GM12878 (cell line): ENCODE measurements around the gene NAALADL2. TPM values are rescaled to one million over a fixed set of nuclear protein-coding genes. Genes with fewer than 3 reads are reported as not detected.

Experiments used
- ATAC-seq: fragments of 200-7000 bp; cut with Tn5 transposase; 3 replicates; pipeline ENCODE4 v1.9.1; 2020; ENCODE audit warnings: mild to moderate bottlenecking, moderate library complexity
- BruUV-seq: library from RNA; stranded (reverse); fragments of 400-500 nt; replicated peaks from 2 replicates; lab custom pipeline; 2021; lab: Mats Ljungman, UMichigan
- CTCF ChIA-PET: fragments of 300-600 bp; sonication (Branson Sonifier 250); formaldehyde crosslinking; extraction: SDS; loops from one replicate; lab custom pipeline; 2021; ENCODE audit warnings: inconsistent platforms; lab: Yijun Ruan, JAX
- POLR2A ChIA-PET: fragments of 350-600 bp; formaldehyde crosslinking; extraction: SDS; loops from one replicate; lab custom pipeline; 2021; ENCODE audit warnings: inconsistent platforms; lab: Charles Lee
- RAD21 ChIA-PET: fragments of 300-600 bp; sonication (Branson Sonifier 250); formaldehyde crosslinking; loops from one replicate; lab custom pipeline; 2023; ENCODE audit warnings: antibody characterized with exemption; ENCODE audit not compliant: unreplicated experiment; lab: Charles Lee
- SMC1A ChIA-PET: fragments of 300-600 bp; sonication (Branson Sonifier 250); formaldehyde crosslinking; loops from one replicate; lab custom pipeline; 2023; ENCODE audit not compliant: unreplicated experiment, uncharacterized antibody; lab: Charles Lee
- DNase-seq: peaks from one replicate; pipeline ENCODE4 v3.0.0-alpha.2; 2011; ENCODE audit warnings: low read depth, low spot score
- FAIRE-seq: peaks from 3 replicates; lab custom pipeline; 2011; peaks lifted over from hg19 to GRCh38; lab: Jason Lieb, UNC
- H2AFZ ChIP-seq: 2 replicates; pipeline ENCODE4 v1.6.0; 2011; ENCODE audit warnings: low read depth, low read length, control low read depth; ENCODE audit not compliant: control insufficient read depth
- H3K27ac ChIP-seq: 2 replicates; pipeline ENCODE4 v1.5.1; 2011; ENCODE audit warnings: control low read depth; ENCODE audit not compliant: control insufficient read depth, insufficient read depth
- H3K27me3 ChIP-seq, 2 experiments: replicated peaks in 1 of 2; 2 replicates each; pipeline versions ENCODE4 v1.6.0 to v1.6.1; 2011; ENCODE audit warnings: low read length in 1 of 2; ENCODE audit not compliant: control insufficient read depth in 2 of 2, insufficient read depth in 2 of 2
- H3K36me3 ChIP-seq, 2 experiments: 2 replicates each; pipeline ENCODE4 v1.5.1; 2011; ENCODE audit warnings: low read length in 1 of 2; ENCODE audit not compliant: control insufficient read depth in 2 of 2, insufficient read depth in 2 of 2
- H3K4me1 ChIP-seq: 2 replicates; pipeline ENCODE4 v1.6.1; 2011; ENCODE audit warnings: mild to moderate bottlenecking, low read length, moderate library complexity, mixed read lengths; ENCODE audit not compliant: control insufficient read depth, insufficient read depth
- H3K4me2 ChIP-seq: 2 replicates; pipeline ENCODE4 v1.6.0; 2011; ENCODE audit warnings: control low read depth; ENCODE audit not compliant: control insufficient read depth, insufficient read depth
- H3K4me3 ChIP-seq: fragments of 200-600 bp; sonication (generic); 2 replicates; pipeline ENCODE4 v1.5.1; 2016
- H3K79me2 ChIP-seq: 2 replicates; pipeline ENCODE4 v1.6.0; 2011; ENCODE audit warnings: low read length; ENCODE audit not compliant: control insufficient read depth, insufficient read depth
- H3K9ac ChIP-seq: 2 replicates; pipeline ENCODE4 v1.8.0; 2011; ENCODE audit warnings: low read length, control low read depth, mixed read lengths; ENCODE audit not compliant: control insufficient read depth, insufficient read depth
- H3K9me3 ChIP-seq: replicated peaks from 3 replicates; pipeline ENCODE4 v1.5.1; 2011; ENCODE audit warnings: mild to moderate bottlenecking, low read length; ENCODE audit not compliant: control insufficient read depth, insufficient read depth
- H4K20me1 ChIP-seq: 2 replicates; pipeline ENCODE4 v1.6.0; 2011; ENCODE audit not compliant: control insufficient read depth, insufficient read depth
- BACH1 ChIP-seq: fragments of 450-650 bp; IDR thresholded peaks from 2 replicates; pipeline ENCODE4 v1.6.1; 2017; ENCODE audit warnings: mild to moderate bottlenecking, borderline replicate concordance
- EGR1 ChIP-seq, 2 experiments: IDR thresholded peaks; 1 replicate in 1 of 2; 2 replicates in 1 of 2; pipeline ENCODE4 v1.6.1; 2011 to 2012; ENCODE audit warnings: low read depth in 2 of 2, low read length in 2 of 2, borderline replicate concordance in 1 of 2, mild to moderate bottlenecking in 1 of 2, moderate library complexity in 1 of 2
- IRF4 ChIP-seq: IDR thresholded peaks from 2 replicates; pipeline ENCODE4 v1.6.1; 2011; ENCODE audit warnings: low read depth, low read length
- JUNB ChIP-seq: IDR thresholded peaks from 2 replicates; pipeline ENCODE4 v1.6.1; 2016; ENCODE audit warnings: antibody characterized with exemption, mild to moderate bottlenecking
- KAT2A ChIP-seq: conservative IDR thresholded peaks from 2 replicates; pipeline ENCODE4 v1.6.1; 2011; ENCODE audit warnings: low read depth, low read length; ENCODE audit not compliant: control insufficient read depth
- MYC ChIP-seq: IDR thresholded peaks from 2 replicates; pipeline ENCODE4 v1.6.1; 2011; ENCODE audit warnings: mild to moderate bottlenecking, low read length, moderate library complexity, inconsistent platforms; ENCODE audit not compliant: insufficient read depth, insufficient replicate concordance, insufficient read length, severe bottlenecking
- SPI1 ChIP-seq: IDR thresholded peaks from 2 replicates; pipeline ENCODE4 v1.6.1; 2011; ENCODE audit warnings: low read depth, mild to moderate bottlenecking, low read length, moderate library complexity, borderline replicate concordance; ENCODE audit not compliant: insufficient read depth
- SREBF1 ChIP-seq: IDR thresholded peaks from 2 replicates; pipeline ENCODE4 v1.6.1; 2012; ENCODE audit warnings: mild to moderate bottlenecking, low read length
- WGBS: methylation state at CpG from one replicate; pipeline ENCODE4 v1.1.6; 2016; ENCODE audit warnings: low lambda C conversion rate; ENCODE audit not compliant: insufficient replicate concordance, insufficient coverage; ENCODE audit errors: missing lambda C conversion rate; 5-methylcytosine and 5-hydroxymethylcytosine counted together
- in situ Hi-C: fragments of 300-500 bp; cut with MboI; formaldehyde crosslinking; loops from 9 replicates; pipeline ENCODE4 v1.14.3; 2018; ENCODE audit warnings: mixed read lengths
- intact Hi-C: fragments of 100-400 bp; cut with micrococcal nuclease; formaldehyde crosslinking; loops from one replicate; pipeline ENCODE4 v1.14.2; 2022; ENCODE audit not compliant: unreplicated experiment
- polyA plus RNA-seq, 11 experiments: library from polyadenylated mRNA; depleted of rRNA in 4 of 11; unstranded in 6 of 11; stranded (reverse) in 5 of 11; fragments of >200 nt; fragmentation: Nextera tagmentation in 4 of 11; fragmentation: Illumina TruSeq in 1 of 11; extraction: Ambion mirVana in 4 of 11; extraction: Trizol in 1 of 11; gene quantifications; 1 replicate in 1 of 11; 2 replicates in 10 of 11; pipeline versions ENCODE4 v1.2.1 to v1.2.3, GENCODE V29; 2011 to 2016; ENCODE audit warnings: inconsistent platforms in 2 of 11, missing spikeins in 2 of 11, low read depth in 1 of 11
- total RNA-seq, 4 experiments: library from RNA; depleted of rRNA in 3 of 4; stranded (reverse); fragments of >200 nt in 3 of 4; fragmentation: Illumina TruSeq in 1 of 4; extraction: Trizol in 1 of 4; gene quantifications; 2 replicates each; pipeline versions ENCODE4 v1.2.1 to v1.2.3, GENCODE V29; 2013 to 2021
- TF ChIP-seq, protein P1 (sequence below): fragments of 450-650 bp; formaldehyde crosslinking; IDR thresholded peaks from 2 replicates; pipeline ENCODE4 v1.5.0; 2022; ENCODE audit warnings: mild to moderate bottlenecking, missing genetic modification characterization
- TF ChIP-seq, protein P2 (sequence below): fragments of 450-650 bp; IDR thresholded peaks from 2 replicates; pipeline ENCODE4 v1.6.1; 2017; ENCODE audit warnings: mild to moderate bottlenecking, moderate library complexity

The NAALADL2 gene
- total and polyA plus RNA-seq, 10 of the 15 experiments (the other 5 are each of a cell fraction or from before 2014, with no cell fraction given): 0.06 to 10.8 (median 0.46) TPM

DNA sequence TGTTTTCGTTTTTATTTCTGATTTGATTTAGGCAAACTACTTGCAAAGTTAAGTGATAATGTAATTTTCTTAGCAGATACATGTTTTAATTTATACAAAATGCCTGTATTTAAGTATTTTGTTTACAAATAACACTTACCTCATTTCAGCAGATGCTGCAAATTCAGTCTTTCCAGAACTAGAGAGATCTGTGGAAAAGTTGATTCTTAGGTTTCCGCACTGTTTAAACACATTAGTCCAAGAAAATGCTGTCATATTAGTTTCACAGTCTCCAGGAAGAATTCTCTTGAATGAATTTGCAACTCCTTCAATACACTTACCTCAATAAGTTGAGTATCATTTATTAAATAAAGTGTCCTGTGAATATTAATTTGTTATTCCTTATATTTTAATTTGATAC lies 383.1 kb downstream of the NAALADL2 start:
- H3K79me2 ChIP-seq: no peaks in the 10 kb centered on the region
- H3K9me3 ChIP-seq: no peaks in the 10 kb centered on the region
- H3K27ac ChIP-seq: no peak overlapping the region
- H3K4me3 ChIP-seq: no peak overlapping the region
- DNase-seq (no peak), FAIRE-seq (no peak), ATAC-seq (no peak)
- no peak overlapping the region for H3K4me2 ChIP-seq
- no peak overlapping the region for H3K9ac ChIP-seq
- H3K36me3 ChIP-seq: peaks cover 0 to 4% of the 10 kb centered on the region in 2 experiments; a peak in 3 of 4 replicates
- ChIA-PET RAD21 (no interaction called here), POLR2A (no interaction called here), SMC1A (interaction anchor here (0.6 to 2.1 kb wide), 3 partner anchors 13 to 121 kb away, joined by 3 to 7 read pairs (median 4); no protein-coding TSS in a partner anchor), CTCF (no interaction called here)
- no peaks in the 10 kb centered on the region for H4K20me1 ChIP-seq
- 53% methylated on average over 2 of the region's 2 CpGs for WGBS
- TF ChIP-seq SPI1: no peak
- TF ChIP-seq KAT2A: no peak
- TF ChIP-seq BACH1: no peak
- TF ChIP-seq, protein P1, sequence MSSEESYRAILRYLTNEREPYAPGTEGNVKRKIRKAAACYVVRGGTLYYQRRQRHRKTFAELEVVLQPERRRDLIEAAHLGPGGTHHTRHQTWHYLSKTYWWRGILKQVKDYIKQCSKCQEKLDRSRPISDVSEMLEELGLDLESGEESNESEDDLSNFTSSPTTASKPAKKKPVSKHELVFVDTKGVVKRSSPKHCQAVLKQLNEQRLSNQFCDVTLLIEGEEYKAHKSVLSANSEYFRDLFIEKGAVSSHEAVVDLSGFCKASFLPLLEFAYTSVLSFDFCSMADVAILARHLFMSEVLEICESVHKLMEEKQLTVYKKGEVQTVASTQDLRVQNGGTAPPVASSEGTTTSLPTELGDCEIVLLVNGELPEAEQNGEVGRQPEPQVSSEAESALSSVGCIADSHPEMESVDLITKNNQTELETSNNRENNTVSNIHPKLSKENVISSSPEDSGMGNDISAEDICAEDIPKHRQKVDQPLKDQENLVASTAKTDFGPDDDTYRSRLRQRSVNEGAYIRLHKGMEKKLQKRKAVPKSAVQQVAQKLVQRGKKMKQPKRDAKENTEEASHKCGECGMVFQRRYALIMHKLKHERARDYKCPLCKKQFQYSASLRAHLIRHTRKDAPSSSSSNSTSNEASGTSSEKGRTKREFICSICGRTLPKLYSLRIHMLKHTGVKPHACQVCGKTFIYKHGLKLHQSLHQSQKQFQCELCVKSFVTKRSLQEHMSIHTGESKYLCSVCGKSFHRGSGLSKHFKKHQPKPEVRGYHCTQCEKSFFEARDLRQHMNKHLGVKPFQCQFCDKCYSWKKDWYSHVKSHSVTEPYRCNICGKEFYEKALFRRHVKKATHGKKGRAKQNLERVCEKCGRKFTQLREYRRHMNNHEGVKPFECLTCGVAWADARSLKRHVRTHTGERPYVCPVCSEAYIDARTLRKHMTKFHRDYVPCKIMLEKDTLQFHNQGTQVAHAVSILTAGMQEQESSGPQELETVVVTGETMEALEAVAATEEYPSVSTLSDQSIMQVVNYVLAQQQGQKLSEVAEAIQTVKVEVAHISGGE (CRISPR knock-in tag): no peak
- no peak for TF ChIP-seq IRF4
- TF ChIP-seq JUNB: no peak
- no peak for TF ChIP-seq EGR1 (IDR thresholded peaks at IDR 0.05; ENCODE audit: borderline replicate concordance in 1 of 2, low read depth in 2 of 2, low read length in 2 of 2)
- TF ChIP-seq MYC: no peak
- TF ChIP-seq, protein P2, sequence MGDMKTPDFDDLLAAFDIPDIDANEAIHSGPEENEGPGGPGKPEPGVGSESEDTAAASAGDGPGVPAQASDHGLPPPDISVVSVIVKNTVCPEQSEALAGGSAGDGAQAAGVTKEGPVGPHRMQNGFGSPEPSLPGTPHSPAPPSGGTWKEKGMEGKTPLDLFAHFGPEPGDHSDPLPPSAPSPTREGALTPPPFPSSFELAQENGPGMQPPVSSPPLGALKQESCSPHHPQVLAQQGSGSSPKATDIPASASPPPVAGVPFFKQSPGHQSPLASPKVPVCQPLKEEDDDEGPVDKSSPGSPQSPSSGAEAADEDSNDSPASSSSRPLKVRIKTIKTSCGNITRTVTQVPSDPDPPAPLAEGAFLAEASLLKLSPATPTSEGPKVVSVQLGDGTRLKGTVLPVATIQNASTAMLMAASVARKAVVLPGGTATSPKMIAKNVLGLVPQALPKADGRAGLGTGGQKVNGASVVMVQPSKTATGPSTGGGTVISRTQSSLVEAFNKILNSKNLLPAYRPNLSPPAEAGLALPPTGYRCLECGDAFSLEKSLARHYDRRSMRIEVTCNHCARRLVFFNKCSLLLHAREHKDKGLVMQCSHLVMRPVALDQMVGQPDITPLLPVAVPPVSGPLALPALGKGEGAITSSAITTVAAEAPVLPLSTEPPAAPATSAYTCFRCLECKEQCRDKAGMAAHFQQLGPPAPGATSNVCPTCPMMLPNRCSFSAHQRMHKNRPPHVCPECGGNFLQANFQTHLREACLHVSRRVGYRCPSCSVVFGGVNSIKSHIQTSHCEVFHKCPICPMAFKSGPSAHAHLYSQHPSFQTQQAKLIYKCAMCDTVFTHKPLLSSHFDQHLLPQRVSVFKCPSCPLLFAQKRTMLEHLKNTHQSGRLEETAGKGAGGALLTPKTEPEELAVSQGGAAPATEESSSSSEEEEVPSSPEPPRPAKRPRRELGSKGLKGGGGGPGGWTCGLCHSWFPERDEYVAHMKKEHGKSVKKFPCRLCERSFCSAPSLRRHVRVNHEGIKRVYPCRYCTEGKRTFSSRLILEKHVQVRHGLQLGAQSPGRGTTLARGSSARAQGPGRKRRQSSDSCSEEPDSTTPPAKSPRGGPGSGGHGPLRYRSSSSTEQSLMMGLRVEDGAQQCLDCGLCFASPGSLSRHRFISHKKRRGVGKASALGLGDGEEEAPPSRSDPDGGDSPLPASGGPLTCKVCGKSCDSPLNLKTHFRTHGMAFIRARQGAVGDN: no peak
- no peak for TF ChIP-seq SREBF1
- intact Hi-C loops: no loop called here
- BruUV-seq: no TSS peak
- no peaks in the 10 kb centered on the region for H3K4me1 ChIP-seq
- in situ Hi-C loops: no loop called here
- no peak overlapping the region for H2AFZ ChIP-seq
- no peaks in the 10 kb centered on the region for H3K27me3 ChIP-seq
